Mucosa of descending colon (tissue), 3 donors: ENCODE data around the gene TBCK. TPM values are rescaled to one million over a fixed set of nuclear protein-coding genes. Genes with fewer than 3 reads are reported as not detected.

Source experiments
- ATAC-seq: fragments of 200-7000 bp; cut with Tn5 transposase; one replicate; pipeline ENCODE4 v1.9.1; 2020; ENCODE audit warnings: mild to moderate bottlenecking, moderate library complexity
- DNase-seq, 3 donors: peaks; one replicate each; pipeline ENCODE4 v3.0.0-alpha.2; 2020
- H3K36me3 ChIP-seq: fragments of 200-600 bp; one replicate; pipeline ENCODE4 v1.8.0; 2021; ENCODE audit warnings: low read depth, mild to moderate bottlenecking
- H3K4me1 ChIP-seq: fragments of 200-600 bp; one replicate; pipeline ENCODE4 v1.8.0; 2021; ENCODE audit warnings: low read depth, mild to moderate bottlenecking
- H3K4me3 ChIP-seq: fragments of 200-600 bp; one replicate; pipeline ENCODE4 v1.8.0; 2021; ENCODE audit warnings: mild to moderate bottlenecking
- H3K9me3 ChIP-seq: fragments of 200-600 bp; one replicate; pipeline ENCODE4 v1.8.0; 2021; ENCODE audit warnings: mild to moderate bottlenecking
- intact Hi-C, 2 donors: fragments of 100-400 bp; cut with DNase I in 1 of 2; cut with micrococcal nuclease in 1 of 2; formaldehyde crosslinking; loops; one replicate each; pipeline versions ENCODE4 v1.11.0 to v1.11.1; 2022; cut with DNase I, micrococcal nuclease
- total RNA-seq, 3 donors: library from RNA; stranded (reverse); fragmentation: NEBNext Ultra II Directional in 2 of 3; extraction: Animal tissue kit (Norgen Biotek cat#: 25700) in 2 of 3; gene quantifications; one replicate each; pipeline versions ENCODE4 v1.2.1 to v1.2.4, GENCODE V29; 2021 to 2023
- TF ChIP-seq, protein P1 (sequence below): fragments of 200-600 bp; IDR thresholded peaks from one replicate; pipeline ENCODE4 v1.8.0; 2022; ENCODE audit warnings: antibody characterized with exemption, mild to moderate bottlenecking
- donor health status: DM: no; HTN: no; CAD: no; lungs with moderate emphysema.
- donor health status: DM: no; HTN: no; CAD: no.
- donor health status: DM: no; HTN: yes; CAD: no.

Gene TBCK
- total RNA-seq, 3 donors from 2014 or later = 23.1 to 42.5 (median 38.3) TPM

DNA sequence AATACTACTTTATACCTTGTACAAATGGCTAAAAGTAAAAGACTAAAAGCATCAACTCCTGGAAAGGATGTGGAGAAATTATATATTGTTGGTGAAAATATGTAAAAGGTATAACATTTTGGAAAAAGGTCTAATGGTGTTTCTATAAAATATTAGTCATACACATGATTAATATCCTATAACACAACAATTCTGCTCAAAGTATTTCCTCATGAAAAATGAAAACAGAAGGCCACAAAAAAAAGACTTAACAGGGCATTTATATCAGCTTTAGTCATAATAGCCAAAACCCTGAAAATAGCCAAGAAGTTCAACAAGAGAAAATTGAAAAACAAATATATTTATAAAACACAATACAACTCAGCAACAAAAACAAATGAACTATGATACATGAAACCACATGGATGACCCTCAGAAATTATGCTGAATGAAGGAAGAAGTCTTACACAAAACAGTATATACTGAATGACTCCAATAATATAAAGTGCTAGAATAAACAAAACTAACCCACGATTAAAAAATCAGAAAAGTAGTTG is 38.8 kb downstream of the TBCK start:
- Histone ChIP-seq H3K4me1 (no peaks in the 10 kb centered on the region), H3K36me3 (no peaks in the 10 kb centered on the region), H3K4me3 (no peak overlapping the region), H3K9me3 (no peaks in the 10 kb centered on the region)
- no peak for DNase-seq
- TF ChIP-seq, protein P1, sequence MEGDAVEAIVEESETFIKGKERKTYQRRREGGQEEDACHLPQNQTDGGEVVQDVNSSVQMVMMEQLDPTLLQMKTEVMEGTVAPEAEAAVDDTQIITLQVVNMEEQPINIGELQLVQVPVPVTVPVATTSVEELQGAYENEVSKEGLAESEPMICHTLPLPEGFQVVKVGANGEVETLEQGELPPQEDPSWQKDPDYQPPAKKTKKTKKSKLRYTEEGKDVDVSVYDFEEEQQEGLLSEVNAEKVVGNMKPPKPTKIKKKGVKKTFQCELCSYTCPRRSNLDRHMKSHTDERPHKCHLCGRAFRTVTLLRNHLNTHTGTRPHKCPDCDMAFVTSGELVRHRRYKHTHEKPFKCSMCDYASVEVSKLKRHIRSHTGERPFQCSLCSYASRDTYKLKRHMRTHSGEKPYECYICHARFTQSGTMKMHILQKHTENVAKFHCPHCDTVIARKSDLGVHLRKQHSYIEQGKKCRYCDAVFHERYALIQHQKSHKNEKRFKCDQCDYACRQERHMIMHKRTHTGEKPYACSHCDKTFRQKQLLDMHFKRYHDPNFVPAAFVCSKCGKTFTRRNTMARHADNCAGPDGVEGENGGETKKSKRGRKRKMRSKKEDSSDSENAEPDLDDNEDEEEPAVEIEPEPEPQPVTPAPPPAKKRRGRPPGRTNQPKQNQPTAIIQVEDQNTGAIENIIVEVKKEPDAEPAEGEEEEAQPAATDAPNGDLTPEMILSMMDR = no peak
- no peak for ATAC-seq
- intact Hi-C loops = no loop called here

DNA sequence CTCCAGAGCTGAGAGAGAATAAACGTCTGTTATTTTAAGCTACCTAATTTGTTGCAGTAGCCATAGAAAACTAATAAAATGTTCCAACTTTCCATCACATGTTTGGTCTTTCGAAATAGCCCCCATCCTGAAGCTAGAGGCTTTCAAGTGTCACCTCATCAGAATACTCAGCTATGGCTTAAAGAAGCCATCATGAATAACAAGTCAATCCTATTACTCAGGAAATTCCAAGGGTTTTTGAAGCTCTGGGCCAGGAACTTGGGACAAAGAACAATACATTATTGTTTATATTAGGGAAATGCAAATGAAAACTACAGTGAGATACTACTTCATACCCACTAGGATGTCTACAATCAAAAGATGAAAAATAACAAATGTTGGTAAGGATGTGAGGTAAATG is 42.2 kb downstream of the TBCK start:
- Histone ChIP-seq H3K4me3 (no peak overlapping the region), H3K36me3 (no peaks in the 10 kb centered on the region), H3K9me3 (no peaks in the 10 kb centered on the region), H3K4me1 (no peaks in the 10 kb centered on the region)
- intact Hi-C loops = no loop called here
- no peak for DNase-seq
- ATAC-seq = no peak
- TF ChIP-seq, protein P1 = no peak

DNA sequence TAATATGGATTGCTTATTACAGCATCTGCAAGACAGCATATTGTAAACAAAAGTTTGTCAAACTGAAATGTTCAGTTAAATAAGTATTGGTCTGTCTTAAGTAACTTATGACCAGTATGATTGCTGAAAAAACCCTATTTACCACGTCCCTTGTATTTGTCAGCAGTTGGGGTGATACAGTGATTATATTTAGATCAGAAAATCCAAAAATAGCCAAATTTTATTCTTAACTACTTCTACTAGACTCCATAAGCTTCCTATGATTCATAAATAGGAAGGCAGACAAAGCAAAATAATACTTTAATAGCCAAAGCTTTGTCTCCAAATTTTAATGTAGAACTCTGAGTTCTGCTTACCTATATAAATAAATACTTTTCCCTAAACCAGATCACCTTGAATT is 45.3 kb downstream of the TBCK start:
- intact Hi-C loops = no loop called here

DNA sequence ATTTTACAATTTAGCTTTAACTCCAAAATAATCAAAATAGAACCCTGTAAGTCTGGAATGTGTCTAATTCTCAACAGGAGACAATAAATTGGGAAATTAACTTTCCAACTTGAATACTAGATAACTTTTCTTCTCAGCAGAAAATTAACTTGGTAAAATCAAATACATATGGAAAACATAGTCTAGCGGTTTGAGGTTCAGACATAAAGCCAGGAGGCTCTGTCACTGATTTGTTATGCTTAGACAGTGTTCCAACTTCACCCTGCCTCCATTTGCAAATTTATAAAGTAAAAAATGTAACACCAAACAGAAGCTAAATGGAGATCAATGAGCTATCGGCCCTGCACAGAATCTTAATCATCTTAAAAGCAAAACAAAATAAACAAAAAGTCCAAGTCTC is 46.3 kb downstream of the TBCK start:
- no peak overlapping the region for H3K4me3 ChIP-seq
- TF ChIP-seq, protein P1 = no peak
- H3K36me3 ChIP-seq = no peaks in the 10 kb centered on the region
- no peaks in the 10 kb centered on the region for H3K4me1 ChIP-seq
- H3K9me3 ChIP-seq = no peaks in the 10 kb centered on the region
- DNase-seq = no peak
- intact Hi-C loops = no loop called here
- no peak for ATAC-seq

More for the DNA sequence above, 45.3 kb downstream of the TBCK start:
- no peak for ATAC-seq
- TF ChIP-seq, protein P1 = no peak
- Histone ChIP-seq H3K36me3 (no peaks in the 10 kb centered on the region), H3K9me3 (no peaks in the 10 kb centered on the region), H3K4me3 (no peak overlapping the region), H3K4me1 (no peaks in the 10 kb centered on the region)
- DNase-seq = no peak

DNA sequence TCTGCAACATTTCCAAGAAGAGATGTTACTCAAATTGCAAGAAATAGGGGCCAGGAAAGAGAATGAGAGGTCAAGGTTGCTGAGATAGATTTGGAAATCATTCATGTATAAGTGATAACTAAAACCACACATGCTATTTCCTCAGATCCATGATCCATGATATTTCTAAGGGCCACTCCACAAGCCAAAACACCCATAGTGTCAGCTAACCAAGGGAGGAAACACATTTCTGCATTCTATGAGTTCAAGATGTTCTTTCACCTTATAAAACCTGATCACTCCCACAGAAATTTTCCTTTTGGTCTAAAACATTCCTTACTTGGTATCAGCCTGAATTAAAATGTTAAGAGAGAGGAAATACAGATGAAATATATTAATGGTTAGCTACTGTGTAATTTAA is 47.2 kb downstream of the TBCK start:
- TF ChIP-seq, protein P1 = no peak
- no peak for DNase-seq
- no peaks in the 10 kb centered on the region for H3K9me3 ChIP-seq

DNA sequence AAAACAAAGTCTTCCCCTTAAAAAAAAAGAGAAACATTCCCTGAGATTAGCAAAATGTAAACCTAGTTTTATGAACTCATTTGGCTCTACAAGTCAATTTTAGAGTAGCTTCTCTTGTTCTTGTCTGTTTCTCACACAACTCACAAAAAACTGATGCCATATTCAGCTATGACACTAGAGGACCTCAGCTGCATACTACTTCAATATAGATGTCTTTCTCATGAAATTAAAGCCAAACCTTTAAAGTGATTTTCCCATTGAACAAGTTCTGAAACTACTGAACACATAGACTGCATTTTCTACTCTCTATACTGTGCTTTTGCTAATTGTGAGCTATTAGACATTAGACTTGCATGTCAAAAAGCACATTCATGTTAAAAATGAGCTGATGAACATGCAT is 49.8 kb downstream of the TBCK start:
- H3K4me3 ChIP-seq = no peak overlapping the region
- intact Hi-C loops = no loop called here
- TF ChIP-seq, protein P1 = no peak
- DNase-seq = no peak
- no peaks in the 10 kb centered on the region for H3K9me3 ChIP-seq
- H3K36me3 ChIP-seq = no peaks in the 10 kb centered on the region
- ATAC-seq = peak; percentile 45
- peaks cover 9% of the 10 kb centered on the region for H3K4me1 ChIP-seq

More for the DNA sequence above, 47.2 kb downstream of the TBCK start:
- no peaks in the 10 kb centered on the region for H3K36me3 ChIP-seq
- H3K4me1 ChIP-seq = peaks cover 5% of the 10 kb centered on the region
- ATAC-seq = no peak
- H3K4me3 ChIP-seq = no peak overlapping the region
- intact Hi-C loops = no loop called here
